ENCODE measurements around the gene KCNK1.

DNA sequence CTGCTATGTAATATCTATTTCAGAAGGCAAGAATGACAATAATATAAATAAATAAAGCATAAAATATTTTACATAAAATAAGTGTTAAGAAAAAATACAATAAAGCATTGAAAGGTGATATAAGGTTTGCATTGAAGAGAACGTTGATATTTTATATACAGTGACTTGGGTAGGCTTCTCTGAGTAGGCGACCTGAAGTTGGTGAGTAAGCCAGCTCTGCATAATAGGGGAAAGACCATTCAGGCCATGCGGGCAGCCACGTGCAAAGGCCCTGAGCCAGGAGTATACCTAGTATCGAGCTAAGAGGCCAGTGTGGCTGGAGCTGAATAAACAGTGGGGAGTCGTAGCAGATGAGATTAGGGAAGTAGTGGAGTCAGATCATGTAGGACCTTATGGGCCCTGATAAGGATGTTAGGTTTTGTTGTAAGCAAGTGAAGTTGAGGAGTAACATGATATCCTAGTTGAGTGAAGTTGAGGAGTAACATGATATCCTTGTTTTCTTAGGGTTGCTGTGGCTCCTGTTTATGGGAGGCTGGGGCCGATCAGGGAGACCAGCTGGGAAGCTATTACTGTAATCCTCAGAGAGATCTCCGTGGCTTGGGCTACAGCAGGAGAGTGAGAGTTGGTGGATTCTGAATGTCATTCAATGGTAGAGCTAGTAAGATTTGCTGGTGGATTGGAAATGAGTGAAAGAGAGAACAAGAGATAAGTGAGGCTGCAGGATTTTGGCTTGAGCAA is 22.0 kb downstream of the KCNK1 start:
- TF ChIP-seq, protein P1, sequence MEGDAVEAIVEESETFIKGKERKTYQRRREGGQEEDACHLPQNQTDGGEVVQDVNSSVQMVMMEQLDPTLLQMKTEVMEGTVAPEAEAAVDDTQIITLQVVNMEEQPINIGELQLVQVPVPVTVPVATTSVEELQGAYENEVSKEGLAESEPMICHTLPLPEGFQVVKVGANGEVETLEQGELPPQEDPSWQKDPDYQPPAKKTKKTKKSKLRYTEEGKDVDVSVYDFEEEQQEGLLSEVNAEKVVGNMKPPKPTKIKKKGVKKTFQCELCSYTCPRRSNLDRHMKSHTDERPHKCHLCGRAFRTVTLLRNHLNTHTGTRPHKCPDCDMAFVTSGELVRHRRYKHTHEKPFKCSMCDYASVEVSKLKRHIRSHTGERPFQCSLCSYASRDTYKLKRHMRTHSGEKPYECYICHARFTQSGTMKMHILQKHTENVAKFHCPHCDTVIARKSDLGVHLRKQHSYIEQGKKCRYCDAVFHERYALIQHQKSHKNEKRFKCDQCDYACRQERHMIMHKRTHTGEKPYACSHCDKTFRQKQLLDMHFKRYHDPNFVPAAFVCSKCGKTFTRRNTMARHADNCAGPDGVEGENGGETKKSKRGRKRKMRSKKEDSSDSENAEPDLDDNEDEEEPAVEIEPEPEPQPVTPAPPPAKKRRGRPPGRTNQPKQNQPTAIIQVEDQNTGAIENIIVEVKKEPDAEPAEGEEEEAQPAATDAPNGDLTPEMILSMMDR (conservative IDR thresholded peaks at IDR 0.05) = no peak
- TF ChIP-seq EZH2 (IDR thresholded peaks at IDR 0.05; ENCODE audit: low read depth) = no peak
